Keratinocyte (primary cell): ENCODE results near the gene PLCB3. TPM values are rescaled to one million over a fixed set of nuclear protein-coding genes. Genes with fewer than 3 reads are reported as not detected.

Experiments used
- DNase-seq: peaks from one replicate; pipeline ENCODE4 v3.0.0-alpha.2; 2011; ENCODE audit warnings: low read depth, missing footprints, low spot score
- FAIRE-seq: peaks from 2 replicates; lab custom pipeline; 2011; peaks lifted over from hg19 to GRCh38; lab: Jason Lieb, UNC
- H2AFZ ChIP-seq: 2 replicates; pipeline ENCODE4 v1.6.0; 2012; ENCODE audit warnings: low read length, control low read depth, inconsistent platforms; ENCODE audit not compliant: control insufficient read depth
- H3K27ac ChIP-seq: 2 replicates; pipeline ENCODE4 v1.5.1; 2011; ENCODE audit warnings: low read length; ENCODE audit not compliant: control insufficient read depth, insufficient read depth
- H3K27me3 ChIP-seq: 3 replicates; pipeline ENCODE4 v1.6.0; 2011; ENCODE audit warnings: low read length; ENCODE audit not compliant: control insufficient read depth, insufficient read depth; ENCODE audit errors: extremely low read depth
- H3K36me3 ChIP-seq, 2 experiments: 2 replicates in 1 of 2; 3 replicates in 1 of 2; pipeline ENCODE4 v1.5.1; 2011; ENCODE audit warnings: low read length in 2 of 2, mild to moderate bottlenecking in 1 of 2; ENCODE audit not compliant: control insufficient read depth in 2 of 2, insufficient read depth in 2 of 2; ENCODE audit errors: extremely low read depth in 1 of 2
- H3K4me1 ChIP-seq: 3 replicates; pipeline ENCODE4 v1.5.1; 2011; ENCODE audit warnings: low read length; ENCODE audit not compliant: control insufficient read depth, insufficient read depth; ENCODE audit errors: extremely low read depth
- H3K4me2 ChIP-seq: 3 replicates; pipeline ENCODE4 v1.6.0; 2011; ENCODE audit warnings: low read depth, low read length; ENCODE audit not compliant: control insufficient read depth, insufficient read depth; ENCODE audit errors: extremely low read depth
- H3K4me3 ChIP-seq, 3 experiments: fragments of 200-600 bp in 1 of 3; sonication (generic) in 1 of 3; 2 replicates in 2 of 3; 3 replicates in 1 of 3; pipeline ENCODE4 v1.5.1; 2011 to 2016; ENCODE audit warnings: low read length in 3 of 3, mild to moderate bottlenecking in 3 of 3, control low read depth in 2 of 3, inconsistent platforms in 1 of 3, low read depth in 1 of 3, mixed read lengths in 1 of 3, mixed run types in 1 of 3, moderate library complexity in 1 of 3; ENCODE audit not compliant: control insufficient read depth in 2 of 3, insufficient read depth in 2 of 3; ENCODE audit errors: extremely low read depth in 1 of 3
- H3K79me2 ChIP-seq: 2 replicates; pipeline ENCODE4 v1.6.0; 2012; ENCODE audit warnings: low read length; ENCODE audit not compliant: control insufficient read depth, insufficient read depth
- H3K9ac ChIP-seq: 3 replicates; pipeline ENCODE4 v1.6.0; 2011; ENCODE audit warnings: low read length; ENCODE audit not compliant: control insufficient read depth, insufficient read depth; ENCODE audit errors: extremely low read depth
- H3K9me1 ChIP-seq: 3 replicates; pipeline ENCODE4 v1.6.0; 2011; ENCODE audit warnings: low read length; ENCODE audit not compliant: control insufficient read depth, insufficient read depth; ENCODE audit errors: extremely low read depth
- H3K9me3 ChIP-seq: 2 replicates; pipeline ENCODE4 v1.5.1; 2012; ENCODE audit warnings: low read depth, low read length; ENCODE audit not compliant: control insufficient read depth
- H4K20me1 ChIP-seq: 3 replicates; pipeline ENCODE4 v1.6.0; 2011; ENCODE audit warnings: low read length; ENCODE audit not compliant: control insufficient read depth, insufficient read depth; ENCODE audit errors: extremely low read depth
- CTCF ChIP-seq, 3 experiments: IDR thresholded peaks in 1 of 3; conservative IDR thresholded peaks in 1 of 3; optimal IDR thresholded peaks in 1 of 3; 2 replicates in 2 of 3; 3 replicates in 1 of 3; pipeline versions ENCODE3 to v1.5.1; 2011; ENCODE audit warnings: low read length in 3 of 3, mild to moderate bottlenecking in 3 of 3, moderate library complexity in 2 of 3, control low read depth in 1 of 3, inconsistent platforms in 1 of 3; ENCODE audit not compliant: insufficient read depth in 2 of 3; ENCODE audit errors: extremely low read depth in 1 of 3
- EZH2 ChIP-seq: IDR thresholded peaks from one replicate; pipeline ENCODE4 v1.6.1; 2012; ENCODE audit warnings: inconsistent platforms, mild to moderate bottlenecking, low read length, moderate library complexity
- dilution Hi-C: fragments of 300-500 bp; cut with MboI; formaldehyde crosslinking; loops from one replicate; pipeline ENCODE4 v1.7.0; 2020; ENCODE audit warnings: low sequenced_read_pairs; ENCODE audit not compliant: extremely low pct_ligation_motif_present
- polyA plus RNA-seq, 5 experiments: library from polyadenylated mRNA; depleted of rRNA in 3 of 5; stranded (reverse) in 3 of 5; stranded (forward) in 1 of 5; unstranded in 1 of 5; fragments of >200 nt; gene quantifications; 1 replicate in 1 of 5; 2 replicates in 3 of 5; 3 replicates in 1 of 5; pipeline versions ENCODE4 v1.2.1 to v1.2.3, GENCODE V29; 2011 to 2012; ENCODE audit warnings: missing spikeins in 2 of 5, low read depth in 1 of 5, low replicate concordance in 1 of 5

Gene PLCB3
- polyA plus RNA-seq, 1 donor (not counting 4 experiments of a cell fraction or from before 2014, with no cell fraction given) = 32.5 TPM

- peaks cover 10% of the 10 kb centered on the region in 2 experiments for H3K36me3 ChIP-seq
- DNase-seq (no peak), FAIRE-seq (no peak)
- H3K4me2 ChIP-seq = peak overlapping the region; percentile 98
- TF ChIP-seq EZH2 (no peak), CTCF (optimal IDR thresholded peaks at IDR 0.05 in 1 of 3, IDR thresholded peaks at IDR 0.05 in 1 of 3, conservative IDR thresholded peaks at IDR 0.05 in 1 of 3; ENCODE audit: extremely low read depth in 1 of 3, insufficient read depth in 2 of 3, low read length in 3 of 3) (peak; percentile 9 to 60 (median 13))
- H3K9me3 ChIP-seq = no peaks in the 10 kb centered on the region
- no peaks in the 10 kb centered on the region for H4K20me1 ChIP-seq
- peaks cover 11% of the 10 kb centered on the region for H3K79me2 ChIP-seq
- peaks cover 7% of the 10 kb centered on the region for H3K27me3 ChIP-seq
- dilution Hi-C loops = no loop called here
- peak overlapping the region; percentile 92 for H3K9ac ChIP-seq
- H3K9me1 ChIP-seq = no peaks in the 10 kb centered on the region
- H3K4me1 ChIP-seq = peaks cover 11% of the 10 kb centered on the region
- H3K4me3 ChIP-seq = peak overlapping the region; percentile 72 to 92 (median 91)
- peak overlapping the region; percentile 22 for H2AFZ ChIP-seq
- peak overlapping the region; percentile 92 for H3K27ac ChIP-seq
Measured at GRCh38 chr11:64285885-64286800, 34.8 kb downstream of the PLCB3 start.

GRCh38 chr11:64286801-64287159 is 35.5 kb downstream of the PLCB3 start:
- peak in 1 of 3 experiments; percentile 4 for TF ChIP-seq CTCF (optimal IDR thresholded peaks at IDR 0.05 in 1 of 3, IDR thresholded peaks at IDR 0.05 in 1 of 3, conservative IDR thresholded peaks at IDR 0.05 in 1 of 3; ENCODE audit: extremely low read depth in 1 of 3, insufficient read depth in 2 of 3, low read length in 3 of 3)
- no peak for TF ChIP-seq EZH2
- Histone ChIP-seq H3K9me1 (no peaks in the 10 kb centered on the region), H3K9ac (no peak overlapping the region), H3K9me3 (no peaks in the 10 kb centered on the region), H3K36me3 (peaks cover 8 to 10% of the 10 kb centered on the region in 2 experiments), H3K27ac (no peak overlapping the region), H3K4me3 (no peak overlapping the region), H3K4me1 (peaks cover 11% of the 10 kb centered on the region), H3K27me3 (peaks cover 13% of the 10 kb centered on the region), H4K20me1 (no peaks in the 10 kb centered on the region), H2AFZ (no peak overlapping the region), H3K79me2 (peaks cover 11% of the 10 kb centered on the region), H3K4me2 (peak overlapping the region; percentile 98)
- FAIRE-seq = no peak
- dilution Hi-C loops = no loop called here
- no peak for DNase-seq
